ENCODE data around the gene STK17A.
"Not testable (repeated sequence)": the region's sequence is repeated elsewhere in the genome, so short reads cannot be mapped to it uniquely, and the experiment has no call there.

Gene STK17A

DNA sequence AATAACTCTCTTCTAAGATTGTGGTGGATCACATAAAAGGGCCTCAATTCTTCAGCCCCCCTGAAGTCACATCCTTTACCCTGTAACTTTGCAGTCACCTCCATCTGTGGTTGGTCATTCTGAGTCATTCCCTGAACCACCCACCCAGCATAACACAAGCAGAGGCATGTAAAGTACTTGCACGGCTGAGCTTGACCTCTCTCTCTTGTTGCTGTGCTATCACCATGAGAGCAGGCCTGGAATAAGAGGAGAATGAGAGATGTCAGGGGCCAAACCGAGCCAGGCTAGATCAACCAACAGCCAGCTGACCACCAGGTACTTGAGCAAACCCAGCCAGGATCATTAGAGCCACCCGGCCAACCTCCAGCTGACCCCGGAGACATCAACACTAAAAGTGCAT is 13.5 kb upstream of the STK17A start:
- no peak for DNase-seq

DNA sequence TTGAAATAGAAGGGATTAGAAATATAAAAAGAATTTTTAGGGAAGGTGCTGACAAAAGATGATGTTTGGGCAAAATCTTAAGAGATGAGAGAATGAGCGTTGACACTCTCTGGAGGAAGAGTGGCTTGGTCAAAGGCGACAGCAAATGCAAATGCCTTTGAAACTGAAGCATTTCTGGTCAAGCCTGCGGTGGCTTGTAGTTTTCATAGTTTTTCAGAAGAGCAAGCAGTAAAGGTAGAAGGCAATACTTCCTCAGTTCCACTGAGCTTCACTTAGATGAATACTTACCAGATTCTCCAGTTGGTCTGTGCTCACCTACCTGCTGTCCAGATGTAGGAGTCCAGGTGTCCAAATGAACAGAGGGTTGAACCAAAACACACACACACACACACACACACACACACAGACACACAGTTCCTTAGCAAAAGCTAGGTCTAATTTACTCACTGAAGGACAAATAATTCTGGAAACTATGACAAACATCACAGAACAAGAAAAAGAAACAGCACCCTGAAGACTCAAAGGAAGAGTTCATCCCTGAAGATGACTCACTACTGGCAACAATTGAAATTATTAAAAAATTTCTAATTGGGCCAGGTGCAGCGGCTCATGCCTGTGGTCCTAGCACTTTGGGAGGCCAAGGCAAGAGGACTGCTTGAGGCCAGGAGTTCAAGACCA is 12.1 kb upstream of the STK17A start:
- no peak for DNase-seq

DNA sequence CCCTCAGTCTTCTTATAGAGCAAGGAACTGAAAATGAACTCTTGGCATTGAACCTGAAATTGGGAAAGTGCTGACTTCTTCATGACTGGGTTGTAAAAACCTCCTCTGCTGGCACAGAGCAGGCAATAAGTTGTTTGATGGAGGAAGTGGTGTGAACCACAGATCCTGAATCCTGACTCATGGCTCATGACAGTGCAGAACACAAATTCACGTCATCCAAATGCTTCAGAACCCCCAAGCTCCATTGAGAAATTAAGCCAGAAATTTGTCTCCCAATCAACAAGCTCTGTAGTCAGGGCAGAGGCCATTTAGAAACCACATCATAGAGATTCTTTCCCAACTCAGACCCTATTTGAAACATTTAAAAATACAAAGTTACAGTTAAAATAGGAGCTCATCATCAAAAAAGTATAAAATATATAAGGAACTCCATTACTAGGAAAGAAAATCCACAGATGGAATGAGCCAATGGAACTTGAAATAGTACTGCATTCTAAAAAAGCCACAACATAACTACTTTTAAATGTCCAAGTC is 10.3 kb upstream of the STK17A start:
- no peak for DNase-seq

DNA sequence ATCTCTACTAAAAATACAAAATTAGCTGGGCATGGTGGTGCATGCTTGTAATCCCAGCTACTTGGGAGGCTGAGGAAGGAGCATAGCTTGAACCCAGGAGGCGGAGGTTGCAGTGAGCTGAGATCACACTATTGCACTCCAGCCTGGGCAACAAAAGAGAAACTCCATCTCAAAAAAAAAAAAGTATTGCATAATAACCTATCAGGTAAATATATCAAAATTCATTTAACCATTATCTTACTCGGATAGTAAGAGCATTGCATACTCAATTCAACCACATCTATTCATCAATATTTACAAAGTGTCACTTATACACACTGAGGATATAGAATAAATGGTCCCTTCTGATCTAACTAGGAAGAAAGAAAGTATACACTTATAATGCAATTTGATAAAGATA is 9.1 kb upstream of the STK17A start:
- not testable (repeated sequence) for DNase-seq

DNA sequence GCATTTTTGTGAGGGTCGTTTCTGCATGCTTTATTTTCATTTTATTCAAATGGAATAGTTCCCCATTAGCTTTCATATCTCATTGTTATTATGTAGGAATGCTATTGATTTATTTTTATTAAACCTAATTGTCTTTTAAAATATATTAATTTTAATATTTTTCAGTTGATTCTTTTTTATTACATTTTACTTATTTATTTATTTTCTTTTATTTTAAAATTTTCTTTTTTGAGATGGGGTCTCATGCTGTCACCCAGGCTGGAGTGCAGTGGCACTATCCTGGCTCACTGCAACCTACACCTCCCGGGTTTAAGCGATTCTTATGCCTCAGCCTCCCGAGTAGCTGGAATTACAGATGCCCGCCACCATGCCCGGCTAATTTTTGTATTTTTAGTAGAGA is 7.4 kb upstream of the STK17A start:
- DNase-seq: no peak

DNA sequence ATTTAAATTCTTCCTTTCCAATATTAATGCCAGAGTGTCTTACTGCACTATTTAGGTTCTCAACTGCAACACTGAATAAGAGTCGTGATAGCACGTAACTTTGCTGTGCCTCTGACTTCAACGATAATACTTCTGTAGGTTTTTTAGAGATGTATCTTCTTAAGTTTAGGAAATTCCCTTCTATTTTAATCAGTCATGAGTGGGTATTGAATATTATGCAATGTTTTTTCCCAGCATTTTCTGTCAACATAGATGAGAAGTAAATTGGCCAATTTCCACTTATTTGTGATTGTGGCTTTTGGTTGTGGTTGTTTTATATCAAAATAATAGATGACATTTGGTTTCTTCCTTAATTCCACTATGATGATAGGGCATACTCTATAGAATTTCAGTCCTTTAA is 6.7 kb upstream of the STK17A start:
- no peak for DNase-seq

DNA sequence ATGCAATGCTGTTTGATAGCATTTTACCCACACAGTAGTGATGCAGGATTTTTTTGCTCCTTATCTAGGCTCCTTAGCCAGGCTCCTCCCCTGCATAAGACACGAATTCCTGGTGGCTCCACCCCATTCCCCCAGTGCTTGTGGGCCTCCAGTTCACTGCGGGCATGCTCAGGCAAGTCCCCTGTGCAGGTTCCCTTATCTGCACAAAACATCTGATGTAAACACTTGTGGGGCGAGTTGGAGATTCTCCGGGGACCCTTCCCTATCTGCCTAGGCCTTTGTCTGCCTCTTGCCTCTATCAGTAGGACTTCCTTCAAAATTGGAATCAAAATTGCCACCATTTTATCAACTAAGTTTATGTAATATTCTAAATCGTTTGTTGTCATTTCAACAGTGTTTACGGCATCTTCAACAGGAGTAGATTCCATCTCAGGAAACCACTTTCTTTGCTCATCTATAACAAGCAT is 5.4 kb upstream of the STK17A start:
- DNase-seq: no peak

DNA sequence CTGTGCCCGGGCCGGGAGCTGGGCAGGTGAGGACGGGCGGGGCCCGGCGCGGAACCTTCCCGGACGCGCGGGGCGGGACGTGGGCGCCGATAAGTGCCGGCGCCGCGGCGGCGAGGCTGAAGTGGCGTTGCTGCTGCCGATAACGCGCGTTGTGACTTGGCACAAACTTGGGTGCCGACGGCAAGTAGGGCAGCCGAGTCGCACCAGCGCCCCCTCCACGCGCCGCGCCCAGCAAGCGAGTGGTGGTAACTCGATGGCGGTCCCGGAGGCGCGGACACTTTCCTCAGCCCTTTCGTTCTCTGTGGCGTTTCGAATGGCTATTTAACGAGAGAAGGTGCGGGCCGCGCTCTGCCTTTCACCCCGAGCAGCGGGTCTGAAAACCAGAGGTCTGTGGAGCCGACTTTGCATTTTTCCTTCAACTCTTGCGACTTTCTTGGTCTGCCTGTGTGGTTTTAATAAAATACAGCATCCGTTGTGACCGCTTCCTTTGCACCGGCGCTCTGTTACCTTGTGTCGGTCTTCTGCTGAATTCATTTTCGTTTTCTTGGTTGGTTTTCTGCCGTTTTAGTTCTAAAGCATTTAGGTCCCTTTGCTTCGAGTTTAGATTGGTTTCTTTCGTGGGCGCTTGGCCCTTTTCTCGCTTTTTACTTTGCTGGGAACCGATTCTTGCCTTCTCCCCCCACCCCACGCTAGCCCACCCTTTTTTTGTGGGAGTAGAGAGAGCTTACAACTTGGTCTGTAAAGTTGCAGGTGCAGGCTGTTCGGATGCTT is 701 bp downstream of the STK17A start:
- peak; percentile 53 for DNase-seq

DNA sequence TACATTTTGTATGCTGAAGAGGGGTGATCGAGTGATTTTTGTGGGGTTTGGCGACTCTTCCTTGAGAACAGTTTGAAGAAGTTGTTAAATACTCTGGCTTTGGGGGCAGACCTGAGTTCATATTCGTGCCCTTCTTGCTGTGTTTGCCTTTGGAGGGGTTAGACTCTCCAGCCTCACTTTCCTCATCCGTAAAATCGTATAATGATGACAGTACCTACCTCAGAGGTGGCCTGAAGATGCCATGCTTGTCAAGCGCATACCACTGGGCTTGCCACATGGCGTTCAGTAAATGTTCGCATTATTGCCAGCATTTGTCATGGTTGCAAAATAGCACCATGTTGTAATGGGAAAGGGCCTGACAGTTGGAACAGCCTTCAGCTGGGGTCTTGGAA is 1.3 kb downstream of the STK17A start:
- no peak for DNase-seq

DNA sequence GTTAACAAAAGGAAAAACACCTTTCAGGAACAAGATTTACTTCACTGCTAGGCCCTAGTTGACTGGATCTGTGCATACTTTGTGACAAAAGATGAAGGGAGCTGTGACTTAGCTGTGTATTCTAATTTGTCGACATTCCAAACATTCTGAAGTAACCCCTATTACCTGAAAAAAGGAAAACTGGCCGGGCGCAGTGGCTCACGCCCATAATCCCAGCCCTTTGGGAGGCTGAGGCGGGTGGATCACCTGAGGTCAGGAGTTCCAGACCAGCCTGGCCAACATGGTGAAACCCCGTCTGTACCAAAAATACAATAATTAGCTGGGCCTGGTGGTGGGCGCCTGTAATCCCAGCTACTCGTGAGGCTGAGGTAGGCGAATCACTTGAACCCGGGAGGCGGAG is 1.8 kb downstream of the STK17A start:
- DNase-seq: not testable (repeated sequence)

DNA sequence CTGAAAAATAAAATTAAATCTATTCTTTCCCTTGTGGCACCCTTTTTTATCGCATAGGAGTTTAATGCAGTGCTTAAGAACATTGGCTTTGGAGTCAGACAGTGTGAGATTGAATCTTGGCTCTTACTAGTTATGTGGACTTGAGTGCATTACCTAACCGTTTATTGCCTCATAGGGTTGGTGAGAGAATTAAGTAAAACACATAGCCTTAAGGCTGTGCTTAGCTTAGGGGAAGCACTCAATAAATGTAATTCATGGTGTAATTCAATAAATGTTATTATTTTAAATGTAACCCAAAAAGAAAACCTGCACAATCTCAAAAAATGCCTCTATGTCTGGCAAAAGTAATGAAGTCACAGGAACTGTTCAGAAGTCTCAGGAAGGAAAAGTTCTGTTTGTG is 2.7 kb downstream of the STK17A start:
- DNase-seq: no peak

DNA sequence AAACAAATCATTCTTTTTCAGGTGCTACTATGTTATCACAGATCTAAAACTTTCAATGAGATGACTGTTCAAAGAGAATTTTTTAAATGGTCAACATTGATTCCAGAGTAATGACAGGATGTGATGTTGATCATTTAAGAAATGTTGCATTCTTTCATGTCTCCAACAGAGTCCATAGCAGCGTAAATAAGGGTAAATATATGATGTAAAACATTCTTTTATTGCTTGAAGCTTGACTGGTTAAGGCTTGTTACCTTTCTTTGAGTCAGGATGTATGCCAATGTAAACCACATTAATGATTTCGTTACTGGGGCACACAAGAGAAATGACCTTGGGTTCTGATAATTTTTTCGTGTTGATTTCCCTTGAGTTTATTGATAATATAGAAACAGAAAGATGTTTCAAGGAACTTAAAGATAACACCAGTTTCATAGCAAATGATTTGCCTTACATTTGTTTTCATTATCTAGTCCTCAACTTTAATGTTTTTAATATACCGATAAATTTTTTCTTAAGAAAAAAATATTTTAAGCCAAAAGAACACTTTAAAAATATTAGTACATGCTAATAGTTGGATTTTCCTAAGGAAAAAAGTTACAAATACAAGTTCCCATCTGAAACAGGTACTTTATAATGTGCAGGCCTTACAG is 3.5 kb downstream of the STK17A start:
- no peak for DNase-seq

DNA sequence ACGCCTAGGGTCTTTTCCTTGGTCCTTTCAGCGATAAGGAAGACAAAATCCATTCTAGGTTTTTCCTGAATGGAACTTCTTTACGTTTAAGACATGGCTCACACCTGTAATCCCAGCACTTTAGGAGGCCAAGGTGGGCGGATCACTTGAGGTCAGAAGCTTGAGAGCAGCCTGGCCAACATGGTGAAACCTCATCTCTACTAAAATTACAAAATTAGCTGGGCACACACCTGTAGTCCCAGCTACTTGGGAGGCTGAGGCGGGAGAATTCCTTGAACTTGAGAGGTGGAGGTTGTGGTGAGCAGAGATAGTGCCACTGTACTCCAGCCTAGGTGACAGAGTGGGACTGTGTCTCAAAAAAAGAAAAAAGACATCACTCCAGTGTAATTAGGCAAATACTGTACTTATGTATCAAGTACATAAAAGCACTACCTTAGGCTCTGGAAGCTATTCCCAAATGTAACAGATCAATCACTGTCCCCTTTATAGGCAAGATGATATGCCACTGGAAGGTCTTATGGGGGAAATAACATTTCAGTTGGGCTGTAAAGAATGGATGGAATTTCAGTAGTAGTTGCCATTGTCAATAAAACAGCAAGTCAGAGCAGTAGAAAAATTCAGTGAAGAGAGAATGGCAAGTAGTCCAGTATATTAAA is 5.7 kb downstream of the STK17A start:
- DNase-seq: no peak

DNA sequence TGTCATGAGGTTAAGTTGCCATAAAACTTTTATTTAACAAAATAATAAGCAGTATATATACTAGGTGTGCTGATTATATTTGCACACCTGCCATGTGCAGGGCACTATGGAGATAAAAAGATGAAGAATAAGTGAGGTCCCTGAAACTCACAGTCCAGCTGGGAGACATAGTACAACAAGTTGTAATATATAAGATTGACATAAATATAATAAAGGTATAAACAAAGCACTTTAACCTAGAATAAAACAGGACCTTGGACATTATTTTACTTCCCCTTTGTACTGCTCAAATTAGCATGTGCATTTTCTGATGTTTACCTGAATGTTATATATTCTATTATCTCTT is 6.2 kb downstream of the STK17A start:
- no peak for DNase-seq

DNA sequence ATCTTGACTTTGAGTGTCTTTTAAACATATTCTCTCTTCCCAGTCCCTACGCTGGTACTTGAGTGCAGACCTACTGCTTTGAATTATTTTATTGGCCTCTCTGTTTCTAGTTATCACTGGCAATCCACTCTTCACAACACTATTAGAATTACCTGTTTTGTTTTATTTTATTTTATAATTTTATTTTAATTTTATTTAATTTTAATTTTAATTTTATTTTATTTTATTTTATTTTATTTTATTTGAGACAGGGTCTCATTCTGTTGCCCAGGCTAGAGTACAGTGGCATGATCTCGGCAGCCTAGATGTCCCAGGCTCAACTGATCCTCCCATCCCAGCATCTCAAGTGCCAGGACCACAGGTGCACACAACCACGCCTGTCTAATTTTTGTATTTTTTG is 6.8 kb downstream of the STK17A start:
- DNase-seq: no peak

DNA sequence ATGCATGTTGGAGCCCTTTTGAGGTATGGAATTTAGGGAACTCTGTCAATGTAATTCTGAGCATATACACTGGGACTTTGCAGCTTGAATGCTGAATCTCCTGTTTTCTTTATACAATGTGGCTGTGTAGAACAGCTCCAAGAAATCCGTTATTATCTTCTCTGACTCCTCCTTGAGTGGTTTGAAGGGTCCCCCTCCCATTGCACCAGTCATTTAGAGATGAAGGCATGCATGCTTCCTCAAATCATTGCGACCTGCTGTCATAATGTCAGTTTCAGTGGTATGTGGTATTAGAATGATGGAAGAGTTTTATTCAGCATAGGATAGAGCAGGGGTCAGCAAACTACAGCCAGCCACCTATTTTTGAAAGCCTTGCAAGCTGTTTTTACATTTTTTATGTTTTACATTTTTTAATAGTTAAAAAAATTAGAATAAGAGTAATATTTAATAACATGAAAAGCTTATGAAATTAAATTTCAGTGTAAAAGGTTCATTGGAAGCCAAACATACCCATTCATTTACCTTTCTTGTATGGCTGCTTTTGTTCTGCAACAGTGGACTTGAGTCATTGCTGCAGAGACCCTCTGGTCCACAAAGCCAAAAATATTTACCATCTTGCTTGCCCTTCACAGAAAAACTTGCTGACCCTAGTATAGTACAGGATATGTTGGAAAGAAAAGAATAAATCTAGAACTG is 8.1 kb downstream of the STK17A start:
- DNase-seq: no peak

DNA sequence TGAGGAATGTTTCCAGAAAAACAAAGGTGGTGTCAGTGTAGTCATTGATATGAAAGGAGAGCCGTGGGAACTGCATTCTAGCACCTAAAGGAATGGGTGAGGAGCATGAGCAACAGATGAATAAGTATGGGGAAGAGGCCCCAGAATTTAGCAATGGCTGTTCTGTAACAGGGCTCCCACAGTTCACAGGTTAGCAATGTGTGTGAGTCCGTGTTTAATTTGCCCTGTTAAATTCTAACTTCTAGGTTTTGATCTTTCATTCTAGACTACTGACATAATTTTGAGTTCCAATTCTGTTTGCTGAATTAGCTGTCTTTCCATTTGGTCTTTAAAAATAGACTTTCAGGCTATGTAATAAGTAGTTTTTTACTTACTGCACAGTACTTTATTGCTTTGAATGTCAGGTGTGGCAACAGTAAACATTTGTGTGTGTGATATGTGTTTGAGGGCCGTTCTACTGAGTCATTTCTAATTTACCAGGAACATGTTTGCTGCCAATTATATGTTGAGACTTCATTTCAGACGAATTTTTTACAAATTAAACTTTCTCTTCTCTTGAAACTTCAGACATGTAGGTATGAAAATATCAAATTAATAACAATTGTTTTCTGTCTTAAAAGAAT is 8.8 kb downstream of the STK17A start:
- no peak for DNase-seq

DNA sequence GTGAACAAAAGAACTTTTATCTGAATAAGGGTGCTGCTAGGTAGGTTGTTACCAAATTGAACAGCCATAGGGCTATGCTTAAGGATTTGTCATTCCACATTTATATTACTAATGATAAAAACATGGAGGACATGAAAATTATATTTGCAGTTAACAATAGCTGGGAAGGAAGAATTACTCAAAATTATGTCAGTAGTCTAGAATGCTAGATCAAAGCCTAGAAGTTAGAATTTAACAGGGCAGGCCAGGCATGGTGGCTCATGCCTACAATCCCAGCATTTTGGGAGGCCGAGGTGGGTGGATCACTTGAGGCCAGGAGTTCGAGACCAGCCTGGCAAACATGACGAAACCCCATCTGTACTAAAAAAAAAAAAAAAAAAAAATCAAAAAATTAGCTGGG is 9.4 kb downstream of the STK17A start:
- DNase-seq: no peak

DNA sequence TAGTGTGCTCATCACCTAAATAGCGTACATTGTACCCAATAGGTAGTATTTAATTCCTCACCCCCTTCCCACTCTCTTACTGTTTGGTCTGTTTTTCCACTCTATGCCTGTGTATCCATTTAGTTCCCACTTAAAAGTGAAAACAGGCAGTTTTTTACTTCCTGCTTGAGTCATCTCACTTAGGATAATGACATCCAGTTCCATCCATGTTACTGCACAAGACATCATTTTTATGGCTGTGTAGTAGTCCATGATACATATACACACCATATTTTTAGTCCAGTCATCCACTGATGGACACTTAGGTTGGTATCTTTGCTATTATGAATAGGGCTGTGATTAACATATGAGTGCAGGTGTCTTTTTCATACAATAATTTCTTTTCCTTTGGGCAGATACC is 10.1 kb downstream of the STK17A start:
- DNase-seq: no peak

DNA sequence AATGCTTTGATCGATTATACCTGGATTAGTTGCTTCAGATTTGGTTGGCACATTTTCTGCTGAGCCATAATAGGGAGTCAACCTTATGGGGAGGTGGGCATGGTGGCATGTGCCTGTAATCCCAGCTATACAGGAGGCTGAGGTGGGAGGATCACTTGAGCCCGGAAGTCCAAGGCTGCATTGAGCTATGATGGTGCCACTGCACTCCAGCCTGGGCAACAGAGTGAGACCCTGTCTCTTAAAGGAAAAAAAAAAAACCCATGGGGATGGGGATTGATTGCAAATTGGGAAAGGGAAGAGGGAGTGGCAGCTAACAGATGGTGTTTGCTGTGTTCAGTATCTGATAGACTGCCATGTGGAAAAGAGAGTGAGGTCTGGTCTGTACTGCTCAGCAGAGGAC is 11.1 kb downstream of the STK17A start:
- DNase-seq: no peak

DNA sequence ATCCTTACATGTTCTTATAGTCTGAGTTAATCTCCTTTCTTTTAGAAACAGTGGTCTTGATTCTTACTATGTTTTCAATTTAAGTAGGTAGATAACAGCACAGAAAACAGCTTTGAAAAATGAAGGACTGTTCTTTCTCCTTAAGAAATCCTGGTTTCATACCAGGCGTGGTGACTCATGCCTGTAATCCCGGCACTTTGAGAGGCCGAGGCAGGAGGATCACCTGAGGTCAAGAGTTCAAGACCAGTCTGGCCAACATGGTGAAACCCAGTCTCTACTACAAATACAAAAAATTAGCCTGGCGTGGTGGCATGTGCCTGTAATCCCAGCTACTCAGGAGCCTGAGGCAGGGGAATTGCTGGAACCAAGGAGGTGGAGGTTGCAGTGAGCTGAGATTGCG is 13.5 kb downstream of the STK17A start:
- DNase-seq: not testable (repeated sequence)

DNA sequence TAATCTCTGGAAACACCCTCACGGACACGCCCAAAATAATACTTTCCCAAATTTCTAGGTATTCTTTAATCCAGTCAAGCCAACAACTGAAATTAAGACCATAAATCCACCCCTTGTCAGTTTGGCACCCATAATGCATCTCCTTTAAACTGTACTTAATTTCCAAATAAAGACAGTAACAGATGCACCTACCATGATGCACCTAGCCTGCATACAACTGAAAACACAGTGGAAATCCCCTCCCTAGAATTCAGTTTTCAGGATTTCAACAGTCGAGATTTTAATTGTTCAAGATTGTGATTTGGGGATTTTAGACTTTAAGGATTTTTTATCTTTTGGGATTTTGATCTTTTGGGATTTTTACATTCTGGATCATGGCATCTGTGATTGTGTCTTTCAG is 17.1 kb downstream of the STK17A start:
- DNase-seq: no peak

Data from stimulated activated CD4-positive, alpha-beta T cell treated with anti-CD3 and anti-CD28 coated beads, Interleukin-12 subunit alpha, Interleukin-12 subunit beta, amount 100 ng/mL, for 4 hours (primary cell).